Activated CD4-positive, alpha-beta T cell treated with anti-CD3 and anti-CD28 coated beads, Interleukin-2, Interleukin-4, amounts not matched to agents 100 ng/mL and 50 ng/mL, durations not matched to agents 16 hours and 8 hours (primary cell): Measurements from ENCODE around the gene PODN.
A peak's percentile ranks its signal among the peaks of the same experiment; 100 is the strongest.

ENCODE experiments used
- DNase-seq: peaks from one replicate; pipeline ENCODE4 v3.0.0-alpha.2; 2020; ENCODE audit warnings: low spot score

The PODN gene

GRCh38 chr1:53089478-53090226, 27.6 kb downstream of the PODN start:
- DNase-seq: no peak

- no peak for DNase-seq
Measured at GRCh38 chr1:53090227-53091147, 28.5 kb downstream of the PODN start.

GRCh38 chr1:53091841-53092645, 30.0 kb downstream of the PODN start:
- no peak for DNase-seq

- DNase-seq: no peak
Measured at GRCh38 chr1:53092659-53093450, 30.8 kb downstream of the PODN start.

- no peak for DNase-seq
Measured at GRCh38 chr1:53093451-53093754, 31.4 kb downstream of the PODN start.

GRCh38 chr1:53093778-53094532, 31.9 kb downstream of the PODN start:
- DNase-seq: no peak

- DNase-seq: no peak
Measured at GRCh38 chr1:53094533-53094919, 32.5 kb downstream of the PODN start.

GRCh38 chr1:53104289-53104913, 42.4 kb downstream of the PODN start:
- DNase-seq: no peak

- no peak for DNase-seq
Measured at GRCh38 chr1:53107090-53107489, 45.1 kb downstream of the PODN start.

GRCh38 chr1:53107570-53108322, 45.7 kb downstream of the PODN start:
- no peak for DNase-seq

GRCh38 chr1:53108646-53109580, 46.9 kb downstream of the PODN start:
- no peak for DNase-seq

- peak; percentile 15 for DNase-seq
Measured at GRCh38 chr1:53110370-53111072, 48.5 kb downstream of the PODN start.

- no peak for DNase-seq
Measured at GRCh38 chr1:53111073-53111556, 49.1 kb downstream of the PODN start.

- DNase-seq: no peak
Measured at GRCh38 chr1:53111693-53112092, 49.7 kb downstream of the PODN start.

- no peak for DNase-seq
Measured at GRCh38 chr1:53112271-53112774, 50.3 kb downstream of the PODN start.

- DNase-seq: no peak
Measured at GRCh38 chr1:53112861-53113260, 50.8 kb downstream of the PODN start.

- no peak for DNase-seq
Measured at GRCh38 chr1:53114090-53114489, 52.1 kb downstream of the PODN start.
